ENCODE results near the gene FASTKD3. TPM values are rescaled to one million over a fixed set of nuclear protein-coding genes. Genes with fewer than 3 reads are reported as not detected.
A peak's percentile ranks its signal among the peaks of the same experiment; 100 is the strongest.

Gene FASTKD3
- total and polyA plus RNA-seq, 2 donors (not counting 1 experiment from before 2014, with no cell fraction given): 6.6 to 10.0 TPM

DNA sequence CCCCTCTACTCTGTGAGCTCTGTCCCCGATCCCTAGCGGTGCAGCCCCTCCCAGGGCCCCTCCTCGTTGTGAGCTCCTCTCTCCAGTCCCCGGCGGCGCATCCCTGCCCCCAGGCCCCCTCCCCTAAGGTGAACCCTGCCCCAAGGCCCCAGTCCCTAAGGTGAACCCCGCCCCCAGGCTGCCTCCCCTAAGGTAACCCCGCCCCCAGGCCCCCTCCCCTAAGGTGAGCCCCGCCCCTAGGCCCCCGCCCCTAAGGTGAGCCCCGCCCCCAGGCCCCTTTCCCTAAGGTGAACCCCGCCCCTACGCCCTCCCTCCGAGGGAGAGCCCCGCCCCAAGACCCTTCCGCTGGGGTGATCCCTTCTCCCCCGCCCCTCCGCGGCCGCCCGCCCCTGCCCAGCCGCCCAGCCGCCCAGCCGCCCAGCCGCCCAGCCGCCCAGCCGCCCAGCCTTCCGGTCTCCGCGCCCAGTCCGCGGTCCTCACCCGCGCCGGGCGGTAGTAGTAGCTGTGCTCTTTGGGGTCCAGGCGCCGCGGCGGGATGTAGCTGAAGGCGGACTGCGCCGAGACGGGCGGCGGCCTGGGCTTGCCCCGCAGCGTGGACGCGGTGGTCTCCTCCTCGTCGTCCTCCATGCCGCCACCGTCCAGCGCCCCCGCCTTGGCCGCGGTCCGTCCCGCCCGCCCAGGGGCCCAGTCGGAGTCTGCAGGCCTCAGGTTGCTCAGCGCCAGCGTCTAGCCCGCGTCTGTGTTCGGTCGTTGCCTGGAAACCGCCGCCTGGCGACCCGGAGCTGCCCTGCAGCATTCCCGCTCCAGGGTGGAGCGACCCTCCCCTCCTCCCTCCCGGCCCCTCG lies 18.2 kb downstream of the FASTKD3 start, which contains the start of gene CFAP90:
CFAP90 (minus strand) TSS at position 739 of the 845 bp plus-strand sequence; CDS start at position 627, 112 bp downstream.
- Histone ChIP-seq H2AFZ (ENCODE audit: insufficient read depth, low read depth, low read length, poor library complexity, severe bottlenecking) (peak within 1 kb of the TSS; percentile 79), H3K36me3 (replicated peaks in 1 of 2; ENCODE audit: control extremely low read depth in 1 of 2, control insufficient read depth in 1 of 2, extremely low read depth in 1 of 2, insufficient read depth in 2 of 2, low read length in 1 of 2) (no peaks in the 10 kb centered on the region), H3K9ac (ENCODE audit: low read length) (peak within 1 kb of the TSS; percentile 56), H3K4me1 (ENCODE audit: control insufficient read depth in 2 of 2, insufficient read depth in 2 of 2, low read length in 2 of 2) (peaks cover 15 to 20% of the 10 kb centered on the region in 2 donors), H3K9me3 (ENCODE audit: control extremely low read depth in 1 of 3, control insufficient read depth in 2 of 3, insufficient read depth in 1 of 3, low read length in 2 of 3) (peaks cover 0 to 16% (median 0%) of the 10 kb centered on the region in 3 donors), H3K4me3 (ENCODE audit: control extremely low read depth in 1 of 5, extremely low read depth in 1 of 5, insufficient read depth in 1 of 5, low read depth in 2 of 5, low read length in 4 of 5) (peak within 1 kb of the TSS in 4 of 5 experiments; percentile 28 to 56 (median 48)), H3K27ac (ENCODE audit: low read length in 2 of 2) (no peak within 1 kb of the TSS), H4K20me1 (ENCODE audit: control insufficient read depth, insufficient read depth, low read length, poor library complexity, severe bottlenecking) (no peaks in the 10 kb centered on the region), H3K27me3 (replicated peaks in 1 of 4; ENCODE audit: control extremely low read depth in 1 of 4, control insufficient read depth in 3 of 4, insufficient read depth in 4 of 4, low read length in 3 of 4) (peaks cover 0 to 36% (median 15%) of the 10 kb centered on the region in 4 experiments), H3K4me2 (replicated peaks; ENCODE audit: low read depth, low read length, poor library complexity, severe bottlenecking) (peak within 1 kb of the TSS; percentile 84), H3K79me2 (ENCODE audit: control insufficient read depth, insufficient read depth, low read length) (no peaks in the 10 kb centered on the region)
- TF ChIP-seq EZH2 (IDR thresholded peaks at IDR 0.05; ENCODE audit: borderline replicate concordance, insufficient read depth, low read depth, low read length, poor library complexity, severe bottlenecking): no peak
- no peak for TF ChIP-seq CTCF (IDR thresholded peaks at IDR 0.05)
- intact Hi-C loops (cut with micrococcal nuclease): loop anchor here (1.0 to 5.0 kb wide), 2 partner anchors 19 to 607 kb away; partner anchors contain the start of genes FASTKD3 and MTRR
- DNase-seq (peak; percentile 43), ATAC-seq (ENCODE audit: low read depth) (peak; percentile 90)
- WGBS (ENCODE audit: insufficient coverage): 6% methylated on average over 68 of the region's 76 CpGs
- Mint-ChIP-seq H3K4me3 (peak within 1 kb of the TSS; percentile 90), H3K27ac (no peak within 1 kb of the TSS), H3K9me3 (ENCODE audit: insufficient read depth) (no peaks in the 10 kb centered on the region), H3K4me1 (peaks cover 24% of the 10 kb centered on the region), H3K27me3 (peaks cover 17% of the 10 kb centered on the region)
- POLR2A ChIA-PET: interaction anchor here (1.2 kb wide), 1 partner anchor 19 kb away, joined by 3 read pairs; the partner anchor contains the start of genes FASTKD3 and MTRR
- CTCF ChIA-PET: interaction anchor here (0.9 to 1.4 kb wide), 2 partner anchors 10 to 22 kb away, joined by 4 read pairs; no protein-coding TSS in a partner anchor
